ENCODE results near the gene ZBTB17.
"Not testable (repeated sequence)": the region's sequence is repeated elsewhere in the genome, so short reads cannot be mapped to it uniquely, and the experiment has no call there.

ZBTB17 gene

GRCh38 chr1:16014509-16015482 lies 38.9 kb upstream of the ZBTB17 start:
- Mint-ChIP-seq H3K36me3 (ENCODE audit: low read depth) (no peaks in the 10 kb centered on the region), H3K4me3 (no peak overlapping the region), H3K27me3 (no peaks in the 10 kb centered on the region), H3K27ac (peak overlapping the region; percentile 53), H3K9me3 (no peaks in the 10 kb centered on the region), H3K4me1 (ENCODE audit: low read depth) (peaks cover 20% of the 10 kb centered on the region)

- Mint-ChIP-seq H3K4me3 (no peak overlapping the region), H3K27ac (no peak overlapping the region), H3K4me1 (ENCODE audit: low read depth) (peaks cover 20% of the 10 kb centered on the region), H3K36me3 (ENCODE audit: low read depth) (no peaks in the 10 kb centered on the region), H3K9me3 (no peaks in the 10 kb centered on the region), H3K27me3 (no peaks in the 10 kb centered on the region)
Measured at GRCh38 chr1:16013908-16014258, 38.0 kb upstream of the ZBTB17 start.

GRCh38 chr1:16013220-16013907 lies 37.5 kb upstream of the ZBTB17 start:
- H3K36me3 Mint-ChIP-seq (ENCODE audit: low read depth): no peaks in the 10 kb centered on the region
- H3K4me1 Mint-ChIP-seq (ENCODE audit: low read depth): peaks cover 20% of the 10 kb centered on the region
- H3K9me3 Mint-ChIP-seq: no peaks in the 10 kb centered on the region
- no peaks in the 10 kb centered on the region for H3K27me3 Mint-ChIP-seq
- H3K27ac Mint-ChIP-seq: no peak overlapping the region
- H3K4me3 Mint-ChIP-seq: no peak overlapping the region

GRCh38 chr1:16012590-16013219 lies 36.8 kb upstream of the ZBTB17 start:
- Mint-ChIP-seq H3K9me3 (no peaks in the 10 kb centered on the region), H3K4me1 (ENCODE audit: low read depth) (peaks cover 20% of the 10 kb centered on the region), H3K36me3 (ENCODE audit: low read depth) (no peaks in the 10 kb centered on the region), H3K27me3 (no peaks in the 10 kb centered on the region), H3K4me3 (peak overlapping the region; percentile 62), H3K27ac (peak overlapping the region; percentile 55)

- Mint-ChIP-seq H3K27me3 (no peaks in the 10 kb centered on the region), H3K27ac (peak overlapping the region; percentile 55), H3K4me1 (ENCODE audit: low read depth) (peaks cover 21% of the 10 kb centered on the region), H3K9me3 (no peaks in the 10 kb centered on the region), H3K36me3 (ENCODE audit: low read depth) (no peaks in the 10 kb centered on the region), H3K4me3 (peak overlapping the region; percentile 62)
Measured at GRCh38 chr1:16011936-16012589, 36.2 kb upstream of the ZBTB17 start.

- Mint-ChIP-seq H3K27ac (no peak overlapping the region), H3K4me1 (ENCODE audit: low read depth) (peaks cover 29% of the 10 kb centered on the region), H3K4me3 (no peak overlapping the region), H3K9me3 (no peaks in the 10 kb centered on the region), H3K36me3 (ENCODE audit: low read depth) (no peaks in the 10 kb centered on the region), H3K27me3 (no peaks in the 10 kb centered on the region)
Measured at GRCh38 chr1:16010837-16011236, 34.9 kb upstream of the ZBTB17 start.

- no peaks in the 10 kb centered on the region for H3K27me3 Mint-ChIP-seq
- no peak overlapping the region for H3K27ac Mint-ChIP-seq
- H3K4me1 Mint-ChIP-seq (ENCODE audit: low read depth): peaks cover 28% of the 10 kb centered on the region
- no peaks in the 10 kb centered on the region for H3K36me3 Mint-ChIP-seq (ENCODE audit: low read depth)
- no peak overlapping the region for H3K4me3 Mint-ChIP-seq
- H3K9me3 Mint-ChIP-seq: no peaks in the 10 kb centered on the region
Measured at GRCh38 chr1:16009678-16010077, 33.8 kb upstream of the ZBTB17 start.

- Mint-ChIP-seq H3K9me3 (no peaks in the 10 kb centered on the region), H3K4me1 (ENCODE audit: low read depth) (peaks cover 22% of the 10 kb centered on the region), H3K27ac (no peak overlapping the region), H3K36me3 (ENCODE audit: low read depth) (no peaks in the 10 kb centered on the region), H3K4me3 (no peak overlapping the region), H3K27me3 (no peaks in the 10 kb centered on the region)
Measured at GRCh38 chr1:16009030-16009460, 33.1 kb upstream of the ZBTB17 start.

- Mint-ChIP-seq H3K9me3 (no peaks in the 10 kb centered on the region), H3K4me3 (no peak overlapping the region), H3K27ac (no peak overlapping the region), H3K27me3 (no peaks in the 10 kb centered on the region), H3K4me1 (ENCODE audit: low read depth) (peaks cover 15% of the 10 kb centered on the region), H3K36me3 (ENCODE audit: low read depth) (no peaks in the 10 kb centered on the region)
Measured at GRCh38 chr1:16007671-16008341, 31.9 kb upstream of the ZBTB17 start.

GRCh38 chr1:16006552-16007485 lies 30.9 kb upstream of the ZBTB17 start:
- Mint-ChIP-seq H3K9me3 (no peaks in the 10 kb centered on the region), H3K27me3 (no peaks in the 10 kb centered on the region), H3K4me3 (no peak overlapping the region), H3K4me1 (ENCODE audit: low read depth) (peaks cover 9% of the 10 kb centered on the region), H3K36me3 (ENCODE audit: low read depth) (no peaks in the 10 kb centered on the region), H3K27ac (peak overlapping the region; percentile 51)

GRCh38 chr1:16006010-16006409 lies 30.1 kb upstream of the ZBTB17 start:
- Mint-ChIP-seq H3K27ac (peak overlapping the region; percentile 51), H3K36me3 (ENCODE audit: low read depth) (no peaks in the 10 kb centered on the region)

GRCh38 chr1:16005597-16005996 lies 29.7 kb upstream of the ZBTB17 start:
- Mint-ChIP-seq H3K36me3 (ENCODE audit: low read depth) (no peaks in the 10 kb centered on the region), H3K4me3 (no peak overlapping the region), H3K27me3 (peaks cover 3% of the 10 kb centered on the region), H3K9me3 (no peaks in the 10 kb centered on the region), H3K4me1 (ENCODE audit: low read depth) (peaks cover 9% of the 10 kb centered on the region), H3K27ac (peak overlapping the region; percentile 29)

More at GRCh38 chr1:16006010-16006409, 30.1 kb upstream of the ZBTB17 start:
- Mint-ChIP-seq H3K9me3 (no peaks in the 10 kb centered on the region), H3K4me3 (no peak overlapping the region), H3K27me3 (no peaks in the 10 kb centered on the region), H3K4me1 (ENCODE audit: low read depth) (peaks cover 9% of the 10 kb centered on the region)

GRCh38 chr1:16001274-16001673 lies 25.4 kb upstream of the ZBTB17 start:
- H3K4me1 Mint-ChIP-seq (ENCODE audit: low read depth); H3K4me3 Mint-ChIP-seq; H3K27me3 Mint-ChIP-seq; H3K9me3 Mint-ChIP-seq; H3K27ac Mint-ChIP-seq; H3K36me3 Mint-ChIP-seq (ENCODE audit: low read depth): not testable (repeated sequence)
